Measurements from ENCODE around the gene PHACTR3. TPM values are rescaled to one million over a fixed set of nuclear protein-coding genes. Genes with fewer than 3 reads are reported as not detected.

PHACTR3 gene
- total RNA-seq, 1 experiment from 2014 or later, result not detected

DNA sequence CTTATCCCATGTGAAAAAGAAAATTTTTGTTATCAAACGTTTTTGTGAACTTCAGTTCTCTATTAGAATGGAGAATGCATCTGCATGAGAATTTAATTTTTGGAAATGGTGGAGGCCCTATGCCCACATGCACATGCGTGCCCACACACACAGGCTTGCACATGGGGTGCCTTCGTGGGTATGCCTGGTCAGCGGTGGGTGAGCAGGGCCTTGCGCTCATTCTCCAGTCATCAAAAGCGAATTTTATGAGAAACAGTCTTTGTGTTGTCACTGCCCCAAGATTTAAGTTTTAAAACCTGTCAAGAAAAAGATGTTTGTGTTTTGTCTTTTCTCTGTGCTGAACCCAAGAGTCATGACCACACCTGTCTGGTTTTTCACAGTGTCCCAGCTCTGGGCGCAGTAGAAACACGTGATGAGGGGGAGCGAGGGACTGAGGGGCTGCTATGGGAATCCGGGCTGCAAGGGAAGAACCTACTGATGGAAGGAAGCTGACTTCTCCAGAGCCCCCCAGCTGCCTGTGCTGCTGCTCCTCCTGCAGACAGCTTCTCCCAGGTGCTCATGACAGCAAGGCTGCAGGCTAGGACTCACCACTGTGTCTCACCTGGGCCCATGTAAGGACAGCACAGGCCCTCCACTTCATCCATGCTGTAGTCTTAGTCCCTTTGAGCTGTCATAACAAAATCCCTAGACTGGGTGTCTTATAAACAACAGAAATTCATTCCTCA lies 175.5 kb downstream of the PHACTR3 start:
- H3K4me3 ChIP-seq (replicated peaks in 1 of 2; ENCODE audit: low read depth in 1 of 2, low read length in 2 of 2), result no peak overlapping the region
- DNase-seq (ENCODE audit: low read depth, low spot score), result no peak
- POLR2A ChIA-PET, result no interaction called here
- H3K27ac ChIP-seq (ENCODE audit: low read depth, low read length), result no peak overlapping the region
- intact Hi-C loops (cut with micrococcal nuclease), result no loop called here
- no peaks in the 10 kb centered on the region for H3K79me2 ChIP-seq (ENCODE audit: insufficient read depth, low read length)
- no peak overlapping the region for H2AFZ ChIP-seq (ENCODE audit: low read depth, low read length, poor library complexity, severe bottlenecking)
- H3K9me3 ChIP-seq (ENCODE audit: control insufficient read depth in 1 of 2, insufficient read depth in 1 of 2, low read depth in 1 of 2, low read length in 2 of 2), result no peaks in the 10 kb centered on the region
- H3K27me3 ChIP-seq (ENCODE audit: insufficient read depth, low read length), result no peaks in the 10 kb centered on the region
- H4K20me1 ChIP-seq (ENCODE audit: insufficient read depth), result no peaks in the 10 kb centered on the region
- TF ChIP-seq ZFX (IDR thresholded peaks at IDR 0.05) (no peak), SIN3A (IDR thresholded peaks at IDR 0.05; ENCODE audit: low read depth) (no peak), SP1 (IDR thresholded peaks at IDR 0.05; ENCODE audit: low read depth) (no peak), TCF7L2 (IDR thresholded peaks at IDR 0.05; ENCODE audit: borderline replicate concordance, extremely low read depth, insufficient read depth, insufficient read length) (no peak), EZH2 (IDR thresholded peaks at IDR 0.05) (no peak), SRF (IDR thresholded peaks at IDR 0.05; ENCODE audit: low read depth) (no peak), RAD21 (IDR thresholded peaks at IDR 0.05; ENCODE audit: low read depth) (no peak), CEBPB (IDR thresholded peaks at IDR 0.05; ENCODE audit: low read depth) (no peak)
- TF ChIP-seq, protein P1, sequence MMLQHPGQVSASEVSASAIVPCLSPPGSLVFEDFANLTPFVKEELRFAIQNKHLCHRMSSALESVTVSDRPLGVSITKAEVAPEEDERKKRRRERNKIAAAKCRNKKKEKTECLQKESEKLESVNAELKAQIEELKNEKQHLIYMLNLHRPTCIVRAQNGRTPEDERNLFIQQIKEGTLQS (IDR thresholded peaks at IDR 0.05), result no peak
- H3K4me2 ChIP-seq (ENCODE audit: low read length), result no peak overlapping the region
- no peak overlapping the region for H3K9ac ChIP-seq (ENCODE audit: low read length)
- CTCF ChIA-PET, result no interaction called here
- H3K4me1 ChIP-seq (ENCODE audit: control insufficient read depth in 1 of 2, insufficient read depth in 2 of 2, low read length in 2 of 2), result no peaks in the 10 kb centered on the region
- BruUV-seq (replicated peaks), result no TSS peak
- ATAC-seq, result no peak
- H3K36me3 ChIP-seq (ENCODE audit: control insufficient read depth in 1 of 2, insufficient read depth in 2 of 2, low read length in 2 of 2), result no peaks in the 10 kb centered on the region
- no peaks in the 10 kb centered on the region for H3K9me2 ChIP-seq (ENCODE audit: insufficient read depth)
- RAD21 ChIA-PET (ENCODE audit: low non-redundant PET in 1 of 2, low total read pairs in 2 of 2, uncharacterized antibody in 2 of 2, unreplicated experiment in 2 of 2), result no interaction called here

GRCh38 chr20:59780494-59781185 lies 176.3 kb downstream of the PHACTR3 start:
- POLR2A ChIA-PET, result no interaction called here
- no TSS peak for BruUV-seq (replicated peaks)
- CTCF ChIA-PET, result interaction anchor here (4.3 kb wide), 1 partner anchor 69 kb away, joined by 54 read pairs; no protein-coding TSS in a partner anchor
- TF ChIP-seq SIN3A (IDR thresholded peaks at IDR 0.05; ENCODE audit: low read depth), result no peak
- no peak for TF ChIP-seq RAD21 (IDR thresholded peaks at IDR 0.05; ENCODE audit: low read depth)
- TF ChIP-seq ELF1 (IDR thresholded peaks at IDR 0.05; ENCODE audit: borderline replicate concordance, low read depth), result no peak
- TF ChIP-seq POLR2A (IDR thresholded peaks at IDR 0.05; ENCODE audit: borderline replicate concordance, extremely low read depth, insufficient read depth, insufficient read length), result no peak
- TF ChIP-seq FOSL1 (IDR thresholded peaks at IDR 0.05; ENCODE audit: low read depth), result no peak
- no peak for TF ChIP-seq POLR2AphosphoS5 (IDR thresholded peaks at IDR 0.05; ENCODE audit: low read depth, low read length)
- TF ChIP-seq, protein P2, sequence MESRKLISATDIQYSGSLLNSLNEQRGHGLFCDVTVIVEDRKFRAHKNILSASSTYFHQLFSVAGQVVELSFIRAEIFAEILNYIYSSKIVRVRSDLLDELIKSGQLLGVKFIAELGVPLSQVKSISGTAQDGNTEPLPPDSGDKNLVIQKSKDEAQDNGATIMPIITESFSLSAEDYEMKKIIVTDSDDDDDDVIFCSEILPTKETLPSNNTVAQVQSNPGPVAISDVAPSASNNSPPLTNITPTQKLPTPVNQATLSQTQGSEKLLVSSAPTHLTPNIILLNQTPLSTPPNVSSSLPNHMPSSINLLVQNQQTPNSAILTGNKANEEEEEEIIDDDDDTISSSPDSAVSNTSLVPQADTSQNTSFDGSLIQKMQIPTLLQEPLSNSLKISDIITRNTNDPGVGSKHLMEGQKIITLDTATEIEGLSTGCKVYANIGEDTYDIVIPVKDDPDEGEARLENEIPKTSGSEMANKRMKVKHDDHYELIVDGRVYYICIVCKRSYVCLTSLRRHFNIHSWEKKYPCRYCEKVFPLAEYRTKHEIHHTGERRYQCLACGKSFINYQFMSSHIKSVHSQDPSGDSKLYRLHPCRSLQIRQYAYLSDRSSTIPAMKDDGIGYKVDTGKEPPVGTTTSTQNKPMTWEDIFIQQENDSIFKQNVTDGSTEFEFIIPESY (IDR thresholded peaks at IDR 0.05; ENCODE audit: extremely low read depth, insufficient replicate concordance, low read length), result no peak
- no peak for TF ChIP-seq TCF7L2 (IDR thresholded peaks at IDR 0.05; ENCODE audit: borderline replicate concordance, extremely low read depth, insufficient read depth, insufficient read length)
- no peak for TF ChIP-seq EGR1 (IDR thresholded peaks at IDR 0.05; ENCODE audit: low read depth)
- no peak for TF ChIP-seq ZFX (IDR thresholded peaks at IDR 0.05)
- TF ChIP-seq, protein P1 (IDR thresholded peaks at IDR 0.05), result no peak
- no peak for TF ChIP-seq EZH2 (IDR thresholded peaks at IDR 0.05)
- TF ChIP-seq CBX3 (IDR thresholded peaks at IDR 0.05; ENCODE audit: low read depth), result no peak
- TF ChIP-seq YY1 (IDR thresholded peaks at IDR 0.05; ENCODE audit: extremely low read depth, insufficient replicate concordance, low read depth, low read length), result no peak
- no peak for TF ChIP-seq JUND (IDR thresholded peaks at IDR 0.05)

More at GRCh38 chr20:59780494-59781185, 176.3 kb downstream of the PHACTR3 start:
- Histone ChIP-seq H3K79me2 (ENCODE audit: insufficient read depth, low read length) (no peaks in the 10 kb centered on the region), H3K27ac (ENCODE audit: low read depth, low read length) (no peak overlapping the region), H3K4me3 (replicated peaks in 1 of 2; ENCODE audit: low read depth in 1 of 2, low read length in 2 of 2) (no peak overlapping the region), H2AFZ (ENCODE audit: low read depth, low read length, poor library complexity, severe bottlenecking) (no peak overlapping the region), H3K9me2 (ENCODE audit: insufficient read depth) (no peaks in the 10 kb centered on the region), H3K4me1 (ENCODE audit: control insufficient read depth in 1 of 2, insufficient read depth in 2 of 2, low read length in 2 of 2) (no peaks in the 10 kb centered on the region), H3K36me3 (ENCODE audit: control insufficient read depth in 1 of 2, insufficient read depth in 2 of 2, low read length in 2 of 2) (no peaks in the 10 kb centered on the region), H3K9me3 (ENCODE audit: control insufficient read depth in 1 of 2, insufficient read depth in 1 of 2, low read depth in 1 of 2, low read length in 2 of 2) (no peaks in the 10 kb centered on the region), H3K9ac (ENCODE audit: low read length) (no peak overlapping the region), H4K20me1 (ENCODE audit: insufficient read depth) (no peaks in the 10 kb centered on the region), H3K4me2 (ENCODE audit: low read length) (no peak overlapping the region), H3K27me3 (ENCODE audit: insufficient read depth, low read length) (no peaks in the 10 kb centered on the region)
- RAD21 ChIA-PET (ENCODE audit: low non-redundant PET in 1 of 2, low total read pairs in 2 of 2, uncharacterized antibody in 2 of 2, unreplicated experiment in 2 of 2), result no interaction called here
- DNase-seq (ENCODE audit: low read depth, low spot score) (no peak), ATAC-seq (no peak)
- intact Hi-C loops (cut with micrococcal nuclease), result no loop called here

All from HCT116 (cell line).